Adrenal gland (tissue), 12 donors: ENCODE measurements around the gene CAT. TPM values are rescaled to one million over a fixed set of nuclear protein-coding genes. Genes with fewer than 3 reads are reported as not detected.

Experiments
- DNase-seq, 7 donors: peaks; one replicate each; pipeline ENCODE4 v3.0.0-alpha.2; 2019 to 2020
- H3K27ac ChIP-seq, 5 donors: fragments of 200-600 bp; sonication (generic) in 4 of 5; 1 replicate in 3 of 5; 2 replicates in 2 of 5; pipeline versions ENCODE4 v1.5.1 to v1.8.0; 2016 to 2020; ENCODE audit warnings: mild to moderate bottlenecking in 1 of 5
- H3K27me3 ChIP-seq: fragments of 200-600 bp; 2 replicates; pipeline ENCODE4 v1.8.0; 2021
- H3K36me3 ChIP-seq, 2 donors: fragments of 200-600 bp; replicated peaks in 1 of 2; 1 replicate in 1 of 2; 2 replicates in 1 of 2; pipeline versions ENCODE4 v1.5.1 to v1.8.0; 2018 to 2022
- H3K4me1 ChIP-seq, 2 donors: fragments of 200-600 bp; replicated peaks in 1 of 2; 1 replicate in 1 of 2; 2 replicates in 1 of 2; pipeline versions ENCODE4 v1.5.1 to v1.8.0; 2018 to 2021
- H3K4me3 ChIP-seq, 4 donors: fragments of 200-600 bp; sonication (generic) in 3 of 4; one replicate each; pipeline ENCODE4 v1.5.1; 2016 to 2018
- H3K9me3 ChIP-seq, 3 donors: fragments of 200-600 bp; sonication (generic) in 1 of 3; replicated peaks in 1 of 3; 1 replicate in 2 of 3; 2 replicates in 1 of 3; pipeline versions ENCODE4 v1.5.1 to v1.8.0; 2016 to 2021
- POLR2A ChIP-seq, 2 donors: fragments of 450-650 bp; IDR thresholded peaks; one replicate each; pipeline ENCODE4 v1.6.1; 2017; ENCODE audit warnings: antibody characterized with exemption in 2 of 2, mild to moderate bottlenecking in 2 of 2, moderate library complexity in 1 of 2
- WGBS, 4 donors: extraction: QIAGEN DNeasy Blood & Tissue Kit in 2 of 4; methylation state at CpG; one replicate each; pipeline versions ENCODE4 v1.1.5 to v1.1.7; 2013 to 2017; 5-methylcytosine and 5-hydroxymethylcytosine counted together
- intact Hi-C, 2 donors: fragments of 100-400 bp; cut with DNase I; formaldehyde crosslinking; loops; one replicate each; pipeline versions ENCODE4 v1.14.1 to v1.15.0; 2022 to 2023
- polyA plus RNA-seq, 3 donors: library from polyadenylated mRNA; stranded (reverse); fragments of 200-250 nt in 2 of 3; fragments of 350-450 nt in 1 of 3; fragmentation: Illumina TruSeq in 1 of 3; extraction: RNeasy Lipid Tissue Mini Kit (QIAGEN cat#74804) in 1 of 3; gene quantifications; one replicate each; pipeline ENCODE4 v1.2.3, GENCODE V29; 2013 to 2014
- total RNA-seq, 9 donors: library from RNA; depleted of rRNA in 4 of 9; stranded (reverse); fragments of >200 nt in 4 of 9; fragments of 120-200 nt in 1 of 9; fragmentation: NEBNext Ultra II Directional in 1 of 9; extraction: Animal tissue kit (Norgen Biotek cat#: 25700) in 1 of 9; gene quantifications; one replicate each; pipeline versions ENCODE4 v1.1.0 to v1.2.4, GENCODE V29; 2013 to 2023
- TF ChIP-seq, protein P1 (sequence below), 6 experiments: fragments of 450-650 bp in 4 of 6; fragments of 200-600 bp in 2 of 6; sonication (generic) in 1 of 6; IDR thresholded peaks; 1 replicate in 5 of 6; 2 replicates in 1 of 6; pipeline versions ENCODE4 v1.5.1 to v1.8.0; 2016 to 2021; ENCODE audit warnings: antibody characterized with exemption in 6 of 6, mild to moderate bottlenecking in 2 of 6, moderate library complexity in 1 of 6
- donor health status: healthy with polysubstance abuse.
- donor health status: Bipolar disorder and iron deficiency.
- donor health status: DM: yes; HTN: yes; CAD: no.
- donor health status: DM: no; HTN: no; CAD: no.
- donor health status: DM: no; HTN: no; CAD: no.
- donor health status: DM: yes; HTN: yes; CAD: no.

Gene CAT
- total and polyA plus RNA-seq, 12 donors = 45.8 to 302 (median 209) TPM

DNA sequence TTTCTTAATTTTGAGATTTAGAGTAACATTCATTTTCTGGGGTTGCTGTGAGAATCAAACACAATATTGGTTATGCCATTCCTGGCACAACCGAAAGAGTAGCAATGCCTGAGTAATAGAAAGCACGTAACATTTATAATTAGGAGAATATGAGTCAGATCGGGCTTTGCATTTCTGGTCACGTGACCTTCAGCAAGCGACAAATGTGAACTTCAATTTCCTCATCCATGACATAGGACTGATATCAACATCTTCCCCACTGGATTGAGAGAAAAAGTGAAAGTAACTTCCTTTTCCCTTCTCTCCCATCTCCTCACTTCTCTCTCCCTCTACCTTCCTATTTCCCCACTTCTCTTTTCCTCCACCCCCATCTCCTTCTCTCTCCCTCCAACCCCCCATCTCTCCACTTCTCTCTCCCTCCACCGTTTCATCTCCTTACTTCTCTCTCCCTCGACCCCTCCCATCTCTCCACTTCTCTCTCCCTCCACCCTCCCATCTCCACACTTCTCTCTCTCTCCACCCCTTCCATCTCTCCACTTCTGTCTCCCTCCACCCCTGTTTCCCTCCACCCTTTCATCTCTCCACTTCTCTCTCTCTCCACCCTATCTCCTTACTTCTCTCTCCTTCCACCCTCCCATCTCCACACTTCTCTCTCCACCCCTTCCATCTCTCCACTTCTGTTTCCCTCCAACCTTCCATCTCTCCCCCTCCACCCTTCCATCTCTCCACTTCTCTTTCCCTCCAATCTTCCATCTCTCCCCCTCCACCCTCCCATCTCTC lies 33.5 kb upstream of the CAT start:
- Histone ChIP-seq H3K4me3 (peak overlapping the region in 1 of 4 donors; percentile 43), H3K27me3 (no peaks in the 10 kb centered on the region), H3K36me3 (no peaks in the 10 kb centered on the region), H3K4me1 (no peaks in the 10 kb centered on the region), H3K27ac (no peak overlapping the region), H3K9me3 (no peaks in the 10 kb centered on the region)
- WGBS, 4 donors = 27 to 38% (median 30%) methylated on average over 6 to 7 of the region's 7 CpGs
- no peak for TF ChIP-seq POLR2A (IDR thresholded peaks at IDR 0.05)
- TF ChIP-seq, protein P1, sequence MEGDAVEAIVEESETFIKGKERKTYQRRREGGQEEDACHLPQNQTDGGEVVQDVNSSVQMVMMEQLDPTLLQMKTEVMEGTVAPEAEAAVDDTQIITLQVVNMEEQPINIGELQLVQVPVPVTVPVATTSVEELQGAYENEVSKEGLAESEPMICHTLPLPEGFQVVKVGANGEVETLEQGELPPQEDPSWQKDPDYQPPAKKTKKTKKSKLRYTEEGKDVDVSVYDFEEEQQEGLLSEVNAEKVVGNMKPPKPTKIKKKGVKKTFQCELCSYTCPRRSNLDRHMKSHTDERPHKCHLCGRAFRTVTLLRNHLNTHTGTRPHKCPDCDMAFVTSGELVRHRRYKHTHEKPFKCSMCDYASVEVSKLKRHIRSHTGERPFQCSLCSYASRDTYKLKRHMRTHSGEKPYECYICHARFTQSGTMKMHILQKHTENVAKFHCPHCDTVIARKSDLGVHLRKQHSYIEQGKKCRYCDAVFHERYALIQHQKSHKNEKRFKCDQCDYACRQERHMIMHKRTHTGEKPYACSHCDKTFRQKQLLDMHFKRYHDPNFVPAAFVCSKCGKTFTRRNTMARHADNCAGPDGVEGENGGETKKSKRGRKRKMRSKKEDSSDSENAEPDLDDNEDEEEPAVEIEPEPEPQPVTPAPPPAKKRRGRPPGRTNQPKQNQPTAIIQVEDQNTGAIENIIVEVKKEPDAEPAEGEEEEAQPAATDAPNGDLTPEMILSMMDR (IDR thresholded peaks at IDR 0.05) = no peak
- DNase-seq = peak in 3 of 7 donors; percentile 53 to 64 (median 63)
- intact Hi-C loops = no loop called here

DNA sequence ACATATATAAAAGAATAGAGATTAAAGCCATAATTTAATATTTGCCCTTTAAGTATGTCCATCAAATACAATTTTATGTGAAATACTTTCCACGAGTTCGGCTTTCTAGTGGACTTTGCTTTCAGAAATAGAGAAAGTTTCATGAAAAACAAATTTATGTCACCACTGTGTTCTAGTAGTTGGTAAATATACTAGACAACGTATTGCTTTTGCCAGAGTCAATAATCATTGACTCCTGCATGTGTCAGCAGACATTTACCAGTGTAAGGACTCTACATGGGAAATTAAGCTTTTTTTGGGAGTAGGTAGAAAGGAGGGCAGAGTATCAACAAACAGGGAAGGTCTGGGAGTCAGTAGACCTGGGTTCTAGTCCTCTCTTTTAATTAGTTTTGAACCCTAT lies 32.3 kb upstream of the CAT start:
- no peak for TF ChIP-seq POLR2A (IDR thresholded peaks at IDR 0.05)
- TF ChIP-seq, protein P1 (IDR thresholded peaks at IDR 0.05) = no peak
- Histone ChIP-seq H3K27me3 (no peaks in the 10 kb centered on the region), H3K9me3 (no peaks in the 10 kb centered on the region), H3K4me3 (no peak overlapping the region), H3K36me3 (no peaks in the 10 kb centered on the region), H3K4me1 (no peaks in the 10 kb centered on the region), H3K27ac (no peak overlapping the region)
- intact Hi-C loops = no loop called here
- WGBS, 4 donors = 77 to 92% (median 80%) methylated on average over 3 of the region's 3 CpGs
- no peak for DNase-seq

DNA sequence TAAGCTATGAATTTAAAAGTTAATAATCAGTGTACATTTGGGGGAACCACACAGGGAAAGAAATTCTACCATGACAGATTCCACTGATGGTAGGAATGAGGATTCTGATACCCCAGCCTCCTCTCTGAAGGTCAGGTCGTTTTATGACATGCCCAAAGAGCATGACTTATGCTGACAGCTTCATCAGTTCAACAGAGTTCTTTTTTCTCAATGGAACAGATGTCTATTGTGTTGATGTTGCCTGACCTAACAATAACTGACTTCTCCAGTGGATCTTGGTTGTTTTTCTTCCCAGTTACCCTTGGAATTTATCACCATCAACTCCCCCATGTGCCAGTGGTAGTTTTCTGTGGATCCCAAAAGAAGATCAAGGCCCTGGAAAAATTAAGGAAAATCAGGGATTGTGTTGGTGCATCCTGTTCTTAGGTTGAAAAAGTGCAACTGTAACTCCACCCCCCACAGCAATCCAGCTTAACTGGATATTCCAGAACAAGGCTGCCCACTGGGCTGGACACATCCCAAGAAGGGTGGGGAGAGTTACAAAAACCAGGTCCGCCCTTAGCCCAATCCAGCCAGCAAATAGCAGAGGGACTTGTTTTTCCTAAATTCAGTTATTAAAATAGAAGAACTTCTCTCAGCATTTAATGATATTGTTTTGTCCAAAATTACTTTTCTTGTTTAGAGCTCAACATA lies 31.5 kb upstream of the CAT start:
- WGBS, 4 donors = 43 to 58% (median 54%) methylated on average over 2 of the region's 2 CpGs
- Histone ChIP-seq H3K27ac (no peak overlapping the region), H3K36me3 (no peaks in the 10 kb centered on the region), H3K4me3 (no peak overlapping the region), H3K27me3 (no peaks in the 10 kb centered on the region), H3K9me3 (no peaks in the 10 kb centered on the region), H3K4me1 (no peaks in the 10 kb centered on the region)
- TF ChIP-seq, protein P1 (IDR thresholded peaks at IDR 0.05) = no peak
- no peak for TF ChIP-seq POLR2A (IDR thresholded peaks at IDR 0.05)
- no peak for DNase-seq
- intact Hi-C loops = no loop called here

DNA sequence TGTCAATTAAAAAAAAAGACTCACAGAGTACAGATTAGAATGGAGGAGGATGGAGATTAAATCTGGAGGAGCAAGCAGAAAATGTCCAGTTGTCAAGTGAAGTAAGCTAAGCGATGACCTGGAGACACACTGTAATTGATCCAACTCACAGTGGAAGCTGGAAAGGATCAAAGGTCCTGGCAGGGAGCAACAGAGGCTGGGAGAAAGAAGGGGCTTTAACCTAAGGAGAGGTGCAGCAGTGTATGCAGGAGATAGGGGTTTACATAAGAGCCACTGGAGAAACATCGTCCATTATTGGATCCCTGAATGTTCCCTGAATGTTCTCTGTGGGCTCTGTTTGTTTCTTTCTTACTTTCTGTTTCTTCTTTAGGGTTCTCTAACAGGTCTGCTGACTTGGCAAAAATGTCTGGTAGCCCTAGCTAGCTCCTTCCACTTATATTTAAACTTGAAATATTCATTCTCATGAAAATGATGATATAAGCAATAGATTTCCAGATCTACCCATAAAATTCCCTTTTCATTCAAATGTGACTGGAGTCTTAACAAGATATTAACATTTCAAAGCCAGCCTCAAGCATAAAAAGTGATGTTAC lies 30.1 kb upstream of the CAT start:
- 63 to 73% (median 69%) methylated on average over 2 of the region's 2 CpGs for WGBS, 4 donors
- Histone ChIP-seq H3K4me3 (no peak overlapping the region), H3K36me3 (no peaks in the 10 kb centered on the region), H3K27ac (no peak overlapping the region), H3K9me3 (peaks cover 0 to 8% (median 0%) of the 10 kb centered on the region in 3 donors), H3K4me1 (no peaks in the 10 kb centered on the region), H3K27me3 (no peaks in the 10 kb centered on the region)
- DNase-seq = no peak
- no peak for TF ChIP-seq POLR2A (IDR thresholded peaks at IDR 0.05)
- TF ChIP-seq, protein P1 (IDR thresholded peaks at IDR 0.05) = no peak
- intact Hi-C loops = no loop called here
